Hematopoietic multipotent progenitor cell treated with erythropoietin and hydrocortisone succinate and interleukin-3 and kit ligand, for 6 days (in vitro differentiated cells): Measurements from ENCODE around the gene NUP133.
"Not testable (repeated sequence)": the region's sequence is repeated elsewhere in the genome, so short reads cannot be mapped to it uniquely, and the experiment has no call there.

ENCODE experiments used
- DNase-seq: peaks from one replicate; pipeline ENCODE4 v3.0.0-alpha.2; 2015

The NUP133 gene

DNA sequence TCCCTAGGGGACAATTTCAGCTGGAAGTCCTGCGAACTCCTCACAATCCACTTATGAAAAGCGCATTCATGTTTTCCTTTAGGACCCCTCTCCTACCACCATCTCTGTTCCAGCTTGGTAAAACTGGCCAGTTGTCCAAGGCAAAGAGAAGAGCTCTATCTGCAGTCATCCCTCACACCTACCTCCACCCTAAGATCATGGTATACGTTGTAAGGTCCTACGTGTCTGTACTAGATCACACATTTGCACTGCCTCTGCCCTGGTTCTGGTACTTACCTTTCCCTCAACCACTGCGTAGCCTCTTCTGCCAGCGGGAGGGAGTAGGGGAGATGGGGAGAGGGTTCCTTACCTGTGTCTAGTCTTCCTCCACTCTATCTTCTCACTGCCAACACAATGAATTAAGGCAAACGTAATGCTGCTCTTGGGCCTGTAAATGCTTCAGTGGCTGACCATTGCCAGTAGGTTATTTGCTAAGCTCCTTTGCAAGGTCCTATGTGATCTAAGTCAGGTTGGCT is 739 bp upstream of the NUP133 start:
- DNase-seq, result no peak

DNA sequence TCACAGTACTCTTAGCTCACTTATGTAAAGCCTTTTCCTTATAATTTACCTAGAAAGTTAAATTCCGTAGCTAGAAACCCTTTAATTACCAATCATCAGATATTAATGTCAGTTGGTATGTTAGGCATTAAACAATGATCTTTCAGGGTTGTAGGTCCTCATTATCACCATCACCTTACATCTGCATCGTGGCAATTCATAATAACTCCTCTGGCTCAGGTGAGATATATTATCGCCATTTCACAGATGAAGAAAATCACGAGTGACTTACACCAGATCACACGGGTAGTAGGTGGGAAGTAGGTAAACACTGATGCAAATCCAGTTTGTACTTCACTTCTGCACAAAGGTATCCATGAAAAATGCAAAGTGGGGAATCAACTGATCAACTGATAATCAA is 639 bp downstream of the NUP133 start:
- DNase-seq, result no peak

DNA sequence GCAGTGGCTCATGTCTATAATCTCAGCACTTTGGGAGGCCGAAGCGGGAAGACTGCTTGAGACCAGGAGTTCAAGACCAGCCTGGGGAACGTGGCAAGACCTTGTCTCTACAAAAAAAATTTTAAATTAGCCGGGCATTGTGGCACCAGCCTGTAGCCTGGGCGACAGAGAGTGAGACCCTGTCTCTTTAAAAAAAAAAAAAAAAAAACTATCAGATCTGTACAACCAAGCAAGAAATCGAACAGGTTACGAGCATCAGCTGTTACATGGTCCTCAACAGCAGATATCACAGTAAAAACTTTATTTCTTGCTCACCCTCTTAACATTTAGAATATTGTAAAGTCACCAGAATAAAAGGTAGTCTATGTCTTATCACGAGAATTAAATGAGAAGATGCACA is 1.5 kb downstream of the NUP133 start:
- no peak for DNase-seq

DNA sequence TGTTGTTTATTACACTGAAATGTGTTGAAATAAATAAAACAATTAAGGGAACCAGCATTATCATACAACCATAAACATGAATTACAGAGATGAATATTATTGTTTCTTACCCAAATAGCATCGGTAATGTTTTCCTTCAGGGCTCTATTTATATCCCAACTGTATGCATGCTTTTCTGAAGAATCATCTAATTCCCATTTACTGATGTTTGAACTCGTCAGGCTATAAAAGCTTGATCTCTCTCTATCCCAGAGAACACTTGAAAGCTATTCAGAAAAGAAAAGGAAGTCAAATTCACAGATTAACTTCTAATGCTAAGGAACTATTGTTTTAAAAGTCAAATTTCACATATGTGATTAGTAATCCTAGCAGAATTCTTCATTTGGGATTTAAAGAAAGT is 12.4 kb downstream of the NUP133 start:
- no peak for DNase-seq

DNA sequence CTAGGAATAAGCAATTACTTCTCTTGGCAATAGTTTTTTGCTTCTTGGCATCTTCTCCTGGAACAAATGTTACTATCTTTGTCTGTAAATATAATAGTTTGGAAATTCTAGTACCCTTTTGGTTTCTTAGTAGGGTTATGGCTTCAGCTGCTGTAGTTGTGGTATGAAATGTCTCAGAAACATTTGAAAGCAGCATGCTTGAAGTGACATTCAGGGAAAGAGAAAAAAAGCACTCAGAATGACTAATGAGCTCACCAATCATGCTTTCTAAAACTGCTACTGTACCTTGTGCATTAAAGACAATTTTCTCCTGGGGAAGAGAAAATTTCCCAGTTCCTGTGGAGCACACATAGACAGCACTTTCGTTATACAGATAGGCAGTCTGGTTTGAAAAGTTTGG is 21.0 kb downstream of the NUP133 start:
- DNase-seq, result no peak

DNA sequence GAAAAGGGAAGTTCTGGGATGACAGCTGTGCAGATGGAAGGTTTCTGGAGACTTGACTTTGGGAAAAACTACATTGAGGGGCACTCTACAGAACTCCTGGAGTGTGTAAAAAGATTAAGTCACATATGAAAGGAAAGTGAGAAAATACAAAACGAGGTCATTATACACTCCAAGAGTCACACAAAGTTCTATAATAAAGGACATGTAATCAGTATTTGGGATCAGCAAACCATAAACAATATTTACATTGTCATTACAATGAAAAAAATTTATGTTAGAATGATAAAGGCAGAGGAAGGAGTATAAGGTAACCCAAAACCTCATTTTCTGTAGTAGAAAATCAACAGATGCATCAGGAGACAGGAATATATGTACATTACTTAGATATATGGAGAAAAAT is 22.8 kb downstream of the NUP133 start:
- DNase-seq, result no peak

DNA sequence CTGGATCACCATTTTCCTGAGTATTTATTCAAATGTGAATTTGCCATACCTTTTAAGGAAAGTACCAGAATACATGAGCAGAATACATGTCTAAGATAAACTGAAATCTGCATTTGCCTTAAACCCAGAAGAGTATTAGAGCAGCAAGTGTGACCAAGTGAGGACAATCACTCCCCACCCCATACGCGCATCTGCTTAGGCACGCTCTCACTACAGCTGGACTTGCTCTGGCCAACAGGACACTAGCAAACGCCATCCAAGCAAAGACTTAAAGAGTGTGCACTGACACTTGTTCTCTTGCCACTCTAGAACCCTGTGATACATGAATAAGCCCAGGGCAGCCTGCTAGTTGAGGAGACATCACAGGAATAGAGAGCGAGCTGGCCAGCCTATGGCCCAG is 25.6 kb downstream of the NUP133 start:
- DNase-seq, result no peak

DNA sequence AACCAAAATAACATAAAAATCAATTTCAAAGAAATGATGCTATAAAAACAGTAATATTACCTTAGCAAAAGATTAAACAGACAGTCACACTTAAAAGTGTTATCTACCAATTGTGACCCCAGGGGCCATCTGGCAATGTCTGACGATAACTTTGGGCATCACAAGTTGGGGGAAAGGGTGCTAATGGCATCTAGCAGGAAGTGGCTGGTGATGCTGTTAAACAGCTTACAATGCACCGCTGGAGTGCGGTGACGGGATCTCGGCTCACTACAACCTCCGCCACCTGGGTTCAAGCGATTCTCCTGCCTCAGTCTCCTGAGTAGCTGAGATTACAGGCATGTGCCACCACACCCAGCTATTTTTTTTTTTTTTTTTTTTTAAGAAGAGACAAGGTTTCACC is 27.6 kb downstream of the NUP133 start:
- no peak for DNase-seq

DNA sequence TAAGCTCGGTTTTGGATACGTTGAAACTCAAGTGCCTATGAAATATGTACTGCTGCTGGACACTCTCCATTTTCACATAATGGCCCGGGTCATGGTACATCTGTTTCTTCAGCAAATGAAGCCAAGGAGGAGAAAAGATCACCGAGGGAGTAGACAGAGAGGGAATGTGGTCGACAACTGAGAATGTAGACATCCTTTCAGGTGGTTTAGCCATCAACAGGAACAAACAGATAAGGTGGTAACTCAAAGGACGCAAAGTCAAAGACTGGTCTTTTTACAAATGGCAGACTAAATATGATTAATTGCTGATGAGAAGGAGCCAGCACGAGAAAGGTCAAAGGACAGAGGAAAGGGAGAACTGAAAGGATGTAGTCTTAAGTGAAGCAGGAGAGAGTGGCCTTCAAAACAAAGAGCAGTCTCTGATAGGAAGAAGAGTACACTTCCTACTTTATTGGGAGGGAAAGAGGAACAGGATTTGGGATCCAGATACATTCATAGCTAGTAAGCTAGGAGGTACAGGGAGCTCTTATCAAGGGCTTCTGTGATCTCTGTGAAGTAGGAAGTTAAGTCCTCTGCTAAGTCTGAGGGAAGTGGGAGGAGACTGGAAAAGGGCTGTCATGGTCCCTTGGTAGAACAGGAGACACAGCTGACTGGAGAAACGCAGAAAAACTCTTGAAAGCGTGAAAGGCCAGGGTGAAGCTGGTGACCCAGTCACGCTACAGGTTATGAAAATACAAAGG is 28.3 kb downstream of the NUP133 start:
- peak; percentile 16 for DNase-seq

DNA sequence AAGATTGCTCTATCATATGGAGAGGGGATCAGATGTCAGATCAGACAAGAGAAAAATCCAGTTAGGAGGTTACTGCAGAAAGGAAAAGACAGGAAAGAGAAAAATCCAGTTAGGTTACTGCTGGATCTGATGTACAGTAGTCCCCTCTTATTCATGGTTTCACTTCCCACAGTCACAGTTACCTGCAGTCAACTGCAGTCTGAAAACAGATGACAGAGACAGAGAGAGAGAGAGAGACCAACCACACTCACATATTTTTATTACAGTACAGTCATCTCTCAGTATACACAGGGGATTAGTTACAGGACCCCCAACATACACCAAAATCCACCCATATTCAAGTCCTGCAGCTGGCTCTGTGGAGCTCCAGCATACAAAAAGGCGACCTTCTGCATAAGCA is 29.3 kb downstream of the NUP133 start:
- DNase-seq, result no peak

DNA sequence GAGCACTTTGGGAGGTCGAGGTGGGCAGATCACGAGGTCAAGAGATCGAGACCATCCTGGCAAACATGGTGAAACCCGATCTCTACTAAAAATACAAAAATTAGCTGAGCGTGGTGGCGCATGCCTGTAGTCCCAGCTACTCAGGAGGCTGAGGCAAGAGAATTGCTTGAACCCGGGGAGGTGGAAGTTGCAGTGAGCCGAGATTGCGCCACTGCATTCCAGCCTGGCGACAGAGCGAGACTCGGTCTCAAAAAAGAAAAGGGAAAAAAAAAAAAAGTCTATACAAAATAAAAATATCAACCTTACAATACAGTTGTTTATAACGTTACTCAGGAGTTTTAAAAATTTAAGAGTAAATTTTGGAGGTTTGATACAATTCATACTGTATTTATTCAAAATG is 32.3 kb downstream of the NUP133 start:
- not testable (repeated sequence) for DNase-seq

DNA sequence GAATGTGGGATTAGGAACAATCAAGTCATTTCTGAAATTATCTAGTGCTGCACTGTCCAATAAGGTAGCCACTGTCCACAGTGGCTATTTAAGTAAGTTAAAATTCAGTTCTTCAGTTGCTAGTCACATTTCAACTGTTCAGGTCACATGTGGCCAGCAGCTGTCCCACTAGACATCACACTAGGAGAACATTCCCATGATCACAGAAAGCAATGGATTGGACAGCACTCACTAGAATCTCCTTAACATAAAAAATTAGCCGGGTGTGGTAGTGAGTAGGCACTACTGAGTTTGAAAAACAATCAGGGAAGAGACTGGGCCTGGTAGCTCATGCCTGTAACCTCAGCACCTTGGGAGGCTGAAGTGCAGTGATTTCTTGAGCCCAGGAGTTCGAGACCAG is 33.6 kb downstream of the NUP133 start:
- no peak for DNase-seq

DNA sequence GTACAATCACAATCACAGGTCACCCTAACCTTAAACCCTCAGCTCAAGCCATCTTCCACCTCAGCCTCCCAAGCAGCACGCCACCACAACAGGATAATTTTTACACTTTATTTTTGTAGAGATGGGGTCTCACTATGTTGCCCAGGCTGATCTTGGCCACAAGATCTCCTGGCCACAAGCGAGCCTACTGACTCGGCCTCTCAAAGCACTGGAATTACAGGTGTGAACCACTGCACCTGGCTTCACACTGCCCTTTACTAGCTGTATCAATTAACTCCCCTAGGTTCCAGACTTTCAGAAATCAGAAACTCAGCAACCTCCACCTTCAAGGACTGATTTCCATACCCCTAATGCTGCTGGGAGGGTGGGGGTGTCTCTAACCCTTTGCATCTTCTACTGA is 37.0 kb downstream of the NUP133 start:
- no peak for DNase-seq

DNA sequence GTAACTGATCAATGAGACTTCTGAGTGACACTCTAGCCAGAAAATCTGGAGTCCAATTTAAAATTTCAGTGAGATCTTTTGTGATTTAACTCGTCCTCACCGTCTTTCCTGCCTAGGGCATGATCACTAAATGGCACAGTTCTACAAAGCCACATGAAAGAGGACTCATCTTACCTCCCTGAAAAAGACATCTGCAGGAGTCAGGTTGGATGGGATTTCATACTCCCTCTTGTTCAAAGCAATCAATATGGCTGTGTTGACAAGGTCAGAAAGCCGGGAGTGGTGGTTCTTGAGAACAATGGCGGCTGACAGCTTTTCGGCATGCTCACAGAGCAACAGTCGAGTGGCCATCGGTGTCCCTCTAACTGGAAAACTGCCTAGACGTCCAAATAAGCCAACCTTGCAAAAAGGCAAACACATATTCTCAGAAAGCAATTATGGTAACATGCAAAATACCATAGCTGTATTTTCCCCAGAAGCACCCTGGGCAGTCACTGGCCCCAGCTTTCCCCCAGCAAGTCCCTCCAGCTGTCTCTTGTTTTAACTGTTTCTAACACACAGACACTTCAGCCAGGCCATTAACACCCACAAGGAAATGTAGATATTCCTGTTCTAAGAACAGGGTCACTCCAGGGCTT is 37.6 kb downstream of the NUP133 start:
- no peak for DNase-seq

DNA sequence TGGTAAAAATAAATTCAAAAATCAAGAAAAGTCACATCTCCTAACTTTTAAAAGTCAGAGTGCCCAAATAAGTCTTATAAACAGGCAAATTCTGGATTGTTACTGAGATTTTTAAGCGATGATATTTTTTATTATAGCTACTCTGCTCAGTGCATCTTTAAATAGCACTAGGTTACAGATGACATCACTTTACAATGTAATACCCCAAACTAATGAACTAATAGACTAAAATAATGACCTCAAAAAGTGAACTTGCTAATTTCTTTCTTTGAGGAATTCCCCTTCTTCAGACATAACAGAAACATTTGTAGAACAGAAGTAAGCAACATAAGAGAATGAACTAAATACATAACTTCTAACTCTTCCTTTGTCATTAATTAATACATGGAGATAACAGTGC is 41.3 kb downstream of the NUP133 start:
- DNase-seq, result no peak

DNA sequence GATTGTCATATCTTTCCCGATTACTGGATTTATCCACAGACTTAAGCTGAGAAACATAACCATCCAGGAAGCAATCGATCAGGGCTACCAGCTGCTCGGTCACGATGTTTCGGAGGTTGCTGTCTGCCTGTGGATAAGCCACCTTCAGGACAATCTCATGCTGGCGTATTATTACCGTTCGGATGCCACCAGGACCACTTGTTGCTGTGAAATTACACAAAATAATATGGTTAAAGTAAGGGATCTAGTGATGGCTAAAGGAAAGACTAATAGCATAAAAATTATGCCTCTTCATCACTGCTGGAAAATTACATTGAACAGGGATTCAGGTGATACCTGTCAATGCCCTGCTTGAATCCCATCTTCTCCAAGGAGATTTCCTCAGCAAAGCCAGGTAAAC is 43.5 kb downstream of the NUP133 start:
- DNase-seq, result no peak

DNA sequence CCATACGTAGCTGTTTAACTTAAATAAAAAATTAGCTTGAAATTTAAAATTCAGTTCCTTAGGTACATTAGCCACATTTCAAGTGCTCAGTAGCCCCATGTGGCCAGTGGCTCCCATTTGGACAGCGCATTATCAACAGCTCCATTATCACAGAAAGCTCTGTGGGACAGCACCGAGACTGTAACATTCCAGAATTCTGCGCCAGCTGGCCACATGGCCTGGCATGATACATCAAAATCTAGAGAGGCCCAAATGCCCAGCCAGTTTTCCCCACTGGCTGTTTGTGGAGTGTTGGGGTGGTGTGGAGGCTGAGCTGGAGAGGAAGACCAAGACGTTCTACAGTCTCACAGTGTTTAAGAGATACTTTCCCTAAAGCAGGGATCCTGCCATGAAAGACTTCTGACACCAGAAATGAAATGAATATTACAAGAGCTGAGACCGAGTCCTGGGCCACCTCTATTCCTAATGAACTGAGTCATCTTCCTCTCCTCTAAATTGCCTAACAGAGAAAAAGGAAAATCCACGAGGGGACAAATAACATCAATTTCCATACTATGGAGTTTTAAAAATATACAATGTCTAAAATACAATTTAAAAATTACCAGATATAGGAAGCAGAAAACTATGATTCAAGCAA is 47.0 kb downstream of the NUP133 start:
- DNase-seq, result no peak

DNA sequence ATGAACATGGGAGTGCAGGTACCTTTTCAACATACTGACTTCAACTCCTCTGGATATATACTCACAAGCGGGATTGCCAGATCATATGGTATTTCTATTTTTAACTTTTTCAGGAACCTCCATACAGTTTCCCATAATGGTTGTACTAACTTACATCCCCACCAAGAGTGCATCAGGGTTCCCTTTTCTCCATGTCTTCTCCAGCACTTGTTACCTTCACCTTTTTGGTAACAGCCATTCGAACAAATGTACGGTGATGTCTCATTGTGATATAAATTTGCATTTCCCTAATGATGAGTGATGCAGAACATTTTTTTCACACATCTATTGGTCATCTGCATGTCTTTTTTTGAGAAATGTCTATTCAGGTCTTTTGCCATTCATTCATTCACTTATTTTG is 48.3 kb downstream of the NUP133 start:
- DNase-seq, result no peak

DNA sequence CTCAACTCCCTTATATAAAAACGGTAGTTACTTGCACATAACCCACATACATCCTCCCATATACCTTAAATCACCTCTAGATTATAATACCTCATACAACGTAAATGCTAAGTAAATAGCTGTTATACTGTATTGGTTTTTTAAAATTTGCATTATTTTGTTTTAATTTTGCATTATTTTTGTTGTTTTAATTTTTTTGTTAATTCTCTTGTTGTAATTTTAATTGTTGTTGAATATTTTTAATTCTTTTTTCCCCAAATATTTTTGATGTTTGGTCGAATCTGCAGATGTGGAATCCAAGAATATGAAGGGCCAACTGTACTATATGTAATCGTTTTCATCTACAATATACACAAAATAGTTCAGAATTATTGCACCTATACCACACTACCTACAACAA is 50.7 kb downstream of the NUP133 start:
- no peak for DNase-seq

DNA sequence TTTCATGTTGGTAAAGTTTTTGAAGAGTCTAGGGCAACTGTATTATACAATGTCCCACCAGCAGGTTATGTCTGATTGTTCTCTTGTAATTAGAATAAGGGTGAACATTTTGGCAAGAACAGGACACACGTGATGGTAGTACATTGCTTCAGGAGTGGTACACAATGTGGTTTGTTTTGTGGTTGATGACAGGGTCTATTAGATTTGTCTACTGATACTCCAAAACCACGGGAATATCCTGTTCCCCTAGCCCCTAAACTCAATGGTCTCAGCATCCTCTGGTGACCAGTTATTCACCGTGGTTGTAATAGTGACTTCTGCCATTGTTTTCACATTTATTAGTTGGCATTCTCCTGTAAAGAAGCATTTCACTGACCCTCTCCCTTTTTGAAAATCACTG is 52.1 kb downstream of the NUP133 start:
- no peak for DNase-seq

DNA sequence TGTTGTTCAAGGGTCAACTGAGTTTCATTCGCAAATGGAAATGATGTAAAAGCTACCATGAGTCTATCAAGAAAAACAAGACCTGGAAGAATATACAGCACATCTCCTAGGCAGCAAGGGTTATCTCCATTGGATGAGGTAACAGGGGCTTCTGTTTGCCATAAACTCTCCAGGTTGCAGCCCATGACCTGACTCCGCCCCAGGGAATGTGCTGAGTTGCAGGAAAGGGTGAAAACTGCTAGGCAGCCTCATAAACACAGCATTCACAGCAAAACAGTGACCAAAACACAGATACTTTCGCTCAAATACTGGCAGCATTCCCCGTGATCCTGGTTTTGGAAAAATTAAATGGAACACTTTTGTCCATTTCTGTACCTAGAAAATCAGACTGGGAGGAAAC is 54.1 kb downstream of the NUP133 start:
- no peak for DNase-seq

DNA sequence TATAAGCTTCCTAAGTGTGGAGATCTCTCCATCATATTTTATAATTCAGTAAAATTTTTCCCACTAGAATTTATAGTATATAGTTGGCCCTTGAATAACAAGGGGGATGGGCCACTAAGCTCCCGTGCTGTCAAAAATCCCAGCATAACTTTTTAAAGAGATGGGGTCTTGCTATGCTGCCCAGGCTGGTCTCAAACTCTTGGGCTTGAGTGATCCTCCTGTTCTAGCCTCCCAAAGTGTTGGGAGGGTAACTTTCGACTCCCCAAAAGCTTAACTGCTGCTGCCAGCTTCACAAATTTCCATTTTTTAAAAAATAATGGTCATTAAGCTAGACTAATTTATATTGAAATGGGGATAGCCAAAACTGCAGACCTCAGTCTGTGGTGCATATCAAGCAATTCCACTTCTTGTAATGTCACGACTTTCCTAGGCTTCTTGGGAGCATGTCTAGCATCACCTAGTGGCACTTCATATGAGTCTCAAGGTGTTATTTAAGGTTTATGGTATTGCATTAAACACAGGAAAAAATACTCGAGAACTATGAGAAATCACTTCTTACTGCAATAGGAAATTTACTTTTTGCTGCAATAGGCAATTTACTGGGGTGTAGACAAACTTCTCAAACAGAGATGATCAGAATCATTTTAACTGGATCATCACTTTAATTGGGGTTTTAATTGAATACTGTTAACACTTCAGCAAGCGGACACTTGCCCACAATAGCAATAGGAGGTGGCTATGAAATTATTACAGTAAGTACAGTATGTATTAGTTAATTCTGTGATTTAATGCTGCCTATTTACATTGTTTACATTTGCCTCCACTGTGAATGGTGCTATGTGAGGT is 55.0 kb downstream of the NUP133 start:
- DNase-seq, result peak; percentile 43

DNA sequence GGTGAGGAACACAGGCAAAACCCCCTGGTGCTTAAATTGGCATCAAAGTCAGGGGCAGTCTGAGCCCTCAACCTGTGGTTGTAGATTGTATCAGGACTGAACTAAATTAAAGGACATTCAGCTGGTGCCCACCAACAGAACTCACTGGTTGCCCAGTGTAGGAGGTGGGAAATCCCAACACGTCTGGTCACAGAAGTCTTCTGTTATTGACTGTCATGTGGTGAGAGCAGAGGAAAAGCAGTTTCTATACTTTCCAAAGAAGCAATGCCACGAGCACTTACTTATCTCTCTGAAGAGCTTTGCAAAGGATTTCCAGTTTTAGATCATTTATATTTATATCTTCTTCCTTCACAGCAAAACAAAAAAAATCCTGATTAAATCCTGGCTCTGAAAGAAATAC is 59.3 kb downstream of the NUP133 start:
- no peak for DNase-seq
